ENCODE data around the gene VSIG1. TPM values are rescaled to one million over a fixed set of nuclear protein-coding genes. Genes with fewer than 3 reads are reported as not detected.

The VSIG1 gene
- total and polyA plus RNA-seq, 3 donors from 2014 or later, result 154 to 333 (median 193) TPM

DNA sequence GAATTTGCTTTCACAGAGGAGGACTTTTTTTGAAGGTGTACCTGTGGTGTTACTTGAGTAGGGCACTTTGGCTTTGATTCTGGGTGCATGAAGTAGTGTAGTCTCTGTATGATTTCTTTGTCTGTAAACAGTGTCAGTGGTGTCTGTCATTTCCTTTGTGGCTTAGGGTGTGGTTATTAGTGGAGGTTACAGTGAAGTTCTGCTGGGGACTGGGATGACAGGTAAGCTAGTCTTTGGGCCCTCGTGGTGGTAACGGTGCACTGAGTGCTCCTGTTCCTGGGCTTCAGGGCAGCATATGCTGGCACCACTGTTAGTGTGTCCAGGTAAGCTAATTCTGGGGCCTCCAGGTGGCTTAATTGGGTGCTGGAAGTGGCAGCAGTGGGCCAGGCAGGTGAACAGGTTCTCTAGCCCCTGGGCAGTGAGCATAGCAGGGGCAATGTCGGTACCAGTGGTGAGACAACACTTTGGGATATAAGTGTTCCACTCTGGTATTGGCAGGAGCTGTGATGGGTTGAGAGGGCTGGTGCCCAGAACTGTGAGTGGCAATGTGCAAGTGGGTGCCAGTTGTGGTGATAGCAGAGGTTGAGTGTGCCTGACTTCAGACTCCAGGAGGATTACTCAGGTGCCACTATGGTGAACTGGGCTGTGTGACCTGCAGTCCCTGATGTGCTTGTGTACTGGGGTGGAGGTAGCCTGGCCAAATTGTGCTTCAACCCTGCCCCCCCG lies 26.0 kb upstream of the VSIG1 start:
- Histone ChIP-seq H3K27ac (no peak overlapping the region), H3K27me3 (no peaks in the 10 kb centered on the region), H3K36me3 (ENCODE audit: low read depth, missing control alignments) (no peaks in the 10 kb centered on the region), H3K4me3 (no peak overlapping the region), H3K4me1 (no peaks in the 10 kb centered on the region), H3K9me3 (no peaks in the 10 kb centered on the region)
- 98% methylated on average over 4 of the region's 4 CpGs; no CpG with 5 or more reads in 1 of the 2 donors for WGBS, 2 donors
- intact Hi-C loops (cut with DNase I; ENCODE audit: low total_unique reads), result no loop called here
- TF ChIP-seq POLR2A (IDR thresholded peaks at IDR 0.05), result no peak
- TF ChIP-seq, protein P1, sequence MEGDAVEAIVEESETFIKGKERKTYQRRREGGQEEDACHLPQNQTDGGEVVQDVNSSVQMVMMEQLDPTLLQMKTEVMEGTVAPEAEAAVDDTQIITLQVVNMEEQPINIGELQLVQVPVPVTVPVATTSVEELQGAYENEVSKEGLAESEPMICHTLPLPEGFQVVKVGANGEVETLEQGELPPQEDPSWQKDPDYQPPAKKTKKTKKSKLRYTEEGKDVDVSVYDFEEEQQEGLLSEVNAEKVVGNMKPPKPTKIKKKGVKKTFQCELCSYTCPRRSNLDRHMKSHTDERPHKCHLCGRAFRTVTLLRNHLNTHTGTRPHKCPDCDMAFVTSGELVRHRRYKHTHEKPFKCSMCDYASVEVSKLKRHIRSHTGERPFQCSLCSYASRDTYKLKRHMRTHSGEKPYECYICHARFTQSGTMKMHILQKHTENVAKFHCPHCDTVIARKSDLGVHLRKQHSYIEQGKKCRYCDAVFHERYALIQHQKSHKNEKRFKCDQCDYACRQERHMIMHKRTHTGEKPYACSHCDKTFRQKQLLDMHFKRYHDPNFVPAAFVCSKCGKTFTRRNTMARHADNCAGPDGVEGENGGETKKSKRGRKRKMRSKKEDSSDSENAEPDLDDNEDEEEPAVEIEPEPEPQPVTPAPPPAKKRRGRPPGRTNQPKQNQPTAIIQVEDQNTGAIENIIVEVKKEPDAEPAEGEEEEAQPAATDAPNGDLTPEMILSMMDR (IDR thresholded peaks at IDR 0.05), result no peak
- no peak for DNase-seq

DNA sequence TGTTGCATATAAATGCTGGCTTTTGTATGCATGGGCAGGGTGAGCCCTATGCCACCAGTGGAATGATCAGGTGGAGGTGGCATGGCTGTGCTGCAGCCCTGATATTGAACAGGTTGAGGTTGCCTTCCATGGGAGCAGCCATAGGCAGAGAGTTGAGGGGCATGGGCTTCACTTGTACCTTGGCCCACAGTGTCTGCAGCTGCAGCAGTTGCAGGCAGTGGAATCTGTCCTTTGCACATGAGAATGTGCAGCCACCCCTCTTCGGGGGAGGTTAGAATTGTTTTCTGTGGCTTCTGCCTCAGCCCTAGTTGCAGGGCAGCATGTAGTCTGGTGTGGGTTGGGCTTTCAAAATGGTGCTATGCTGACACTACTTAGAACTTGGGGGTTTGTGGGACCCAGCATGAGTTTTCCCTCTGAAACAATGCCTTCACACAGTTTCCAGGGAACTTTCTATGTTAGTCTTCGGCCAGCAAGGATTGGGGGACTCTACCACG lies 25.4 kb upstream of the VSIG1 start:
- intact Hi-C loops (cut with DNase I; ENCODE audit: low total_unique reads), result no loop called here
- no peak overlapping the region for H3K27ac ChIP-seq
- TF ChIP-seq, protein P1 (IDR thresholded peaks at IDR 0.05), result no peak
- TF ChIP-seq POLR2A (IDR thresholded peaks at IDR 0.05), result no peak
- H3K9me3 ChIP-seq, result no peaks in the 10 kb centered on the region
- H3K4me3 ChIP-seq, result no peak overlapping the region
- 69 to 80% methylated on average over 2 to 3 of the region's 3 CpGs for WGBS, 2 donors
- H3K27me3 ChIP-seq, result no peaks in the 10 kb centered on the region
- DNase-seq, result no peak
- no peaks in the 10 kb centered on the region for H3K36me3 ChIP-seq (ENCODE audit: low read depth, missing control alignments)
- no peaks in the 10 kb centered on the region for H3K4me1 ChIP-seq

DNA sequence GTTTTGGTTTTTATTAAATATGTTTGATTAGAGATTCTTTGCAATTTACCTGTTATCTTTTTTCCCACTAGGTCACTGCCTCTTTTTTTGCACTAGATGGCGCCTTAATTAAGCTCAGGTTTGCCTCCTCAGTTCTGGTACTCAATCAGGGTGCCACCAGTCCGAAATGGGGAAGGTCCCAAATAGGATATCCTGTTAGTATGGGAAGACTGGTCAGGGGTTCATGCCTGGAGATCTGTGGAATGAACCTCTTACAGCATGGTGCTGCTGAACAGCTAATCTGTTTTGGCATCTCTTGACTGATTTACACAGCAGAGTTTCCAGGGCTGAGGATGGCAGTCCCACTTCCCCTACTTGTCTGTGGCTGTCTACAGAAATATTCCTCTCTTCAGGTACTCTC lies 24.2 kb upstream of the VSIG1 start:
- no peak for TF ChIP-seq POLR2A (IDR thresholded peaks at IDR 0.05)
- TF ChIP-seq, protein P1 (IDR thresholded peaks at IDR 0.05), result peak in 1 of 3 experiments; percentile 25
- H3K36me3 ChIP-seq (ENCODE audit: low read depth, missing control alignments), result no peaks in the 10 kb centered on the region
- H3K4me3 ChIP-seq, result no peak overlapping the region
- WGBS, 2 donors, result 56 to 83% methylated on average over 1 to 2 of the region's 2 CpGs
- H3K4me1 ChIP-seq, result no peaks in the 10 kb centered on the region
- no peaks in the 10 kb centered on the region for H3K27me3 ChIP-seq
- no peak overlapping the region for H3K27ac ChIP-seq
- DNase-seq, result no peak
- no peaks in the 10 kb centered on the region for H3K9me3 ChIP-seq
- intact Hi-C loops (cut with DNase I; ENCODE audit: low total_unique reads), result no loop called here

DNA sequence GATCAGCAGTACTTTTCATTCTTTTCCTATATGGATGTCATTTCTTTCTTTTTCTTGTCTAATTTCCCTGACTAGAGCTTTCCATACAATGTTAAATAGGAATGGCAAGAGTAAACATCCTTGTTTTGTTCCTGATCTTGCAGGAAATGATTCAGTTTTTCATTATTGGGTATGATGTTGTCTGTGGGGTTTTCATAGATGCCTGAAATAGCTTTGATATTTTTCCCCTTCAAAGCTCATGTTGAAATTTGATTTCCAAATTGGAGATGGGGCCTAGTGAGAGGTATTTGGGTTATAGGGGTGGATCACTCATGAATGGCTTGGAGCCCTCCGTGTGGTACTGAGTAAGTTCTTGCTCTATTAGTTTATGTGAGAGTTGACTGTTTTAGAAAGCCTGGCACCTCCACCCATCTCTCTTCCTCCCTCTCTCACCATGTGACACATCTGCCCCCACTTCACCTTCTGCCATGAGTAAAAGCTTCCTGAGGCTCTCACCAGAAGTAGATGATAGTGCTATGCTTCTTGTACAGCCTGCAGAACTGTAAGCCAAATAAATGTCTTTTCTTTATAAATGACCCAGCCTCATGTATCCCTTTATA lies 22.3 kb upstream of the VSIG1 start:
- H3K27ac ChIP-seq, result no peak overlapping the region
- WGBS, 2 donors, result 95 to 100% methylated on average over 1 of the region's 1 CpG
- no peaks in the 10 kb centered on the region for H3K27me3 ChIP-seq
- intact Hi-C loops (cut with DNase I; ENCODE audit: low total_unique reads), result no loop called here
- H3K9me3 ChIP-seq, result no peaks in the 10 kb centered on the region
- H3K36me3 ChIP-seq (ENCODE audit: low read depth, missing control alignments), result no peaks in the 10 kb centered on the region
- TF ChIP-seq, protein P1 (IDR thresholded peaks at IDR 0.05), result no peak
- no peak for TF ChIP-seq POLR2A (IDR thresholded peaks at IDR 0.05)
- no peaks in the 10 kb centered on the region for H3K4me1 ChIP-seq
- no peak overlapping the region for H3K4me3 ChIP-seq
- DNase-seq, result no peak
